ENCODE data around the gene B4GAT1. TPM values are rescaled to one million over a fixed set of nuclear protein-coding genes. Genes with fewer than 3 reads are reported as not detected.

Gene B4GAT1
- total and polyA plus RNA-seq, 9 of the 15 experiments (the other 6 are each of a cell fraction or from before 2014, with no cell fraction given): 0.86 to 9.5 (median 3.8) TPM

DNA sequence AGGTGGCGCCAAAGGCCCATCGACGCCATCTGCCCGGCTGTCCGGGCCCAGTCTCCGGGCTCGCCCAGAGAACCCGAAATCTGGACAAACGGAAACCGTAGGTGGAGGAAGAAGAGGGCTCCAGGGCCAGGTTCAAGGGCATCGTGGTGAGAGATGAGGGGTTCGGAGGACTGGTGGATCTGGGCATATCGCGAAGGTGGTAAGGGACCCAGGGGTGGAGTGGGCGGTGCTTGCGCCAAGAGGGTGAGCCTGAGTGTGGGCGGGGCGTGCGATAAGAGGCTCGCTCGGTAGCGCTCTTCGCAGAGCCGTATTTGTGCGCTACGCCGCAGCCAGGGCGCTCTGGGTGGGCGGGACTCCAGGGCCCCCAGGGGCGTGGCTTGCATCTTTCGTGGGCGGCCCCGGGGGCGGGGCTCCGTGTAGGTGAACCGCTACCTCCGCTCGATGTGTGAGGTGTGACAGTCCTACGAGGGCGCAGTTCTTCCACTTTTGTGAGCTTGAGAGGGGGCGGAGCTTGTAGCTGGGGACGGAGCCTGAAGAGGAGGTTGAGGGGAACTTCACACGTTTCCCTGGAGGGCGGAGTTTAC is 35.4 kb downstream of the B4GAT1 start (continued):
- TF ChIP-seq, protein P1, sequence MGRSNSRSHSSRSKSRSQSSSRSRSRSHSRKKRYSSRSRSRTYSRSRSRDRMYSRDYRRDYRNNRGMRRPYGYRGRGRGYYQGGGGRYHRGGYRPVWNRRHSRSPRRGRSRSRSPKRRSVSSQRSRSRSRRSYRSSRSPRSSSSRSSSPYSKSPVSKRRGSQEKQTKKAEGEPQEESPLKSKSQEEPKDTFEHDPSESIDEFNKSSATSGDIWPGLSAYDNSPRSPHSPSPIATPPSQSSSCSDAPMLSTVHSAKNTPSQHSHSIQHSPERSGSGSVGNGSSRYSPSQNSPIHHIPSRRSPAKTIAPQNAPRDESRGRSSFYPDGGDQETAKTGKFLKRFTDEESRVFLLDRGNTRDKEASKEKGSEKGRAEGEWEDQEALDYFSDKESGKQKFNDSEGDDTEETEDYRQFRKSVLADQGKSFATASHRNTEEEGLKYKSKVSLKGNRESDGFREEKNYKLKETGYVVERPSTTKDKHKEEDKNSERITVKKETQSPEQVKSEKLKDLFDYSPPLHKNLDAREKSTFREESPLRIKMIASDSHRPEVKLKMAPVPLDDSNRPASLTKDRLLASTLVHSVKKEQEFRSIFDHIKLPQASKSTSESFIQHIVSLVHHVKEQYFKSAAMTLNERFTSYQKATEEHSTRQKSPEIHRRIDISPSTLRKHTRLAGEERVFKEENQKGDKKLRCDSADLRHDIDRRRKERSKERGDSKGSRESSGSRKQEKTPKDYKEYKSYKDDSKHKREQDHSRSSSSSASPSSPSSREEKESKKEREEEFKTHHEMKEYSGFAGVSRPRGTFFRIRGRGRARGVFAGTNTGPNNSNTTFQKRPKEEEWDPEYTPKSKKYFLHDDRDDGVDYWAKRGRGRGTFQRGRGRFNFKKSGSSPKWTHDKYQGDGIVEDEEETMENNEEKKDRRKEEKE (IDR thresholded peaks at IDR 0.05; ENCODE audit: borderline replicate concordance in 1 of 2, control insufficient read depth in 1 of 2, low read depth in 2 of 2, low read length in 1 of 2): no peak
- TF ChIP-seq RBFOX2 (IDR thresholded peaks at IDR 0.05; ENCODE audit: low read depth, low read length) (peak; percentile 57), JUNB (CRISPR knock-in tag; conservative IDR thresholded peaks at IDR 0.05) (no peak), BRD4 (IDR thresholded peaks at IDR 0.05) (no peak), ZBTB7A (IDR thresholded peaks at IDR 0.05; ENCODE audit: borderline replicate concordance, control insufficient read depth, low read depth, low read length) (peak; percentile 72; the same call in 1 of the 2 replicates), HIVEP1 (CRISPR knock-in tag; IDR thresholded peaks at IDR 0.05) (no peak), FOXJ2 (tag; IDR thresholded peaks at IDR 0.05) (no peak), ZNF77 (CRISPR knock-in tag; IDR thresholded peaks at IDR 0.05) (no peak), HLTF (IDR thresholded peaks at IDR 0.05) (peak; percentile 86), NFE2L1 (tag; IDR thresholded peaks at IDR 0.05; ENCODE audit: borderline replicate concordance, low read depth) (no peak), POLR3G (IDR thresholded peaks at IDR 0.05; ENCODE audit: extremely low read depth, insufficient read length, insufficient replicate concordance) (no peak), PHB (CRISPR knock-in tag; IDR thresholded peaks at IDR 0.05) (no peak), CCNT2 (IDR thresholded peaks at IDR 0.05; ENCODE audit: borderline replicate concordance, extremely low read depth, insufficient read length, low read depth, low read length) (peak; percentile 34), CTBP1 (IDR thresholded peaks at IDR 0.05; ENCODE audit: borderline replicate concordance) (peak; percentile 94), SREBF1 (IDR thresholded peaks at IDR 0.05; ENCODE audit: borderline replicate concordance, low read depth, low read length) (no peak), KLF1 (tag; IDR thresholded peaks at IDR 0.05) (peak; percentile 56; the same call in 1 of the 2 replicates), BACH1 (tag; IDR thresholded peaks at IDR 0.05) (no peak), ZNF561 (CRISPR knock-in tag; conservative IDR thresholded peaks at IDR 0.05) (no peak), ZNF143 (CRISPR knock-in tag; IDR thresholded peaks at IDR 0.05) (no peak), RFX1 (IDR thresholded peaks at IDR 0.05) (no peak), RBBP5 (IDR thresholded peaks at IDR 0.05; ENCODE audit: borderline replicate concordance, insufficient read depth, low read length, poor library complexity, severe bottlenecking) (peak; percentile 26), SUPT5H (IDR thresholded peaks at IDR 0.05) (no peak), ZNF699 (CRISPR knock-in tag; IDR thresholded peaks at IDR 0.05; ENCODE audit: insufficient replicate concordance) (no peak)
- TF ChIP-seq, protein P2, sequence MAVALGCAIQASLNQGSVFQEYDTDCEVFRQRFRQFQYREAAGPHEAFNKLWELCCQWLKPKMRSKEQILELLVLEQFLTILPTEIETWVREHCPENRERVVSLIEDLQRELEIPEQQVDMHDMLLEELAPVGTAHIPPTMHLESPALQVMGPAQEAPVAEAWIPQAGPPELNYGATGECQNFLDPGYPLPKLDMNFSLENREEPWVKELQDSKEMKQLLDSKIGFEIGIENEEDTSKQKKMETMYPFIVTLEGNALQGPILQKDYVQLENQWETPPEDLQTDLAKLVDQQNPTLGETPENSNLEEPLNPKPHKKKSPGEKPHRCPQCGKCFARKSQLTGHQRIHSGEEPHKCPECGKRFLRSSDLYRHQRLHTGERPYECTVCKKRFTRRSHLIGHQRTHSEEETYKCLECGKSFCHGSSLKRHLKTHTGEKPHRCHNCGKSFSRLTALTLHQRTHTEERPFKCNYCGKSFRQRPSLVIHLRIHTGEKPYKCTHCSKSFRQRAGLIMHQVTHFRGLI (CRISPR knock-in tag; IDR thresholded peaks at IDR 0.05): no peak
- TF ChIP-seq, protein P3, sequence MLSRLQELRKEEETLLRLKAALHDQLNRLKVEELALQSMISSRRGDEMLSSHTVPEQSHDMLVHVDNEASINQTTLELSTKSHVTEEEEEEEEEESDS (CRISPR knock-in tag; IDR thresholded peaks at IDR 0.05): no peak
